HepG2 (cell line): Measurements from ENCODE around the gene FGF2. TPM values are rescaled to one million over a fixed set of nuclear protein-coding genes. Genes with fewer than 3 reads are reported as not detected.

ENCODE experiments used
- ATAC-seq: fragments of 200-7000 bp; cut with Tn5 transposase; 3 replicates; pipeline ENCODE4 v1.9.1; 2020; ENCODE audit warnings: mild to moderate bottlenecking, moderate library complexity
- BruUV-seq: library from RNA; stranded (reverse); fragments of 400-500 nt; replicated peaks from 2 replicates; lab custom pipeline; 2021; lab: Mats Ljungman, UMichigan
- CTCF ChIA-PET: fragments of 300-600 bp; formaldehyde crosslinking; extraction: SDS; loops from one replicate; lab custom pipeline; 2021; ENCODE audit warnings: low total read pairs, inconsistent platforms, low intra/inter-chr PET ratio; lab: Yijun Ruan, JAX
- POLR2A ChIA-PET: fragments of 350-600 bp; sonication (Branson Sonifier 250); formaldehyde crosslinking; loops from one replicate; lab custom pipeline; 2020; ENCODE audit warnings: antibody characterized with exemption, inconsistent platforms; lab: Yijun Ruan, JAX
- DNase-seq: peaks from one replicate; pipeline ENCODE4 v3.0.0-alpha.2; 2015; ENCODE audit warnings: low spot score
- FAIRE-seq: peaks from 3 replicates; lab custom pipeline; 2011; peaks lifted over from hg19 to GRCh38; lab: Jason Lieb, UNC
- H2AFZ ChIP-seq: one replicate; pipeline ENCODE4 v1.6.1; 2011; ENCODE audit warnings: low read length, inconsistent platforms
- H3K27ac ChIP-seq: fragments of 300-600 bp; 3 replicates; pipeline ENCODE4 v1.8.0; 2011; ENCODE audit warnings: mixed run types, mild to moderate bottlenecking, mixed read lengths, low read length, inconsistent platforms; ENCODE audit not compliant: insufficient read depth; ENCODE audit errors: extremely low read length
- H3K27me3 ChIP-seq, 2 experiments: fragments of 200-600 bp in 1 of 2; 2 replicates in 1 of 2; 3 replicates in 1 of 2; pipeline versions ENCODE4 v1.6.0 to v1.8.0; 2011; ENCODE audit warnings: low read length in 2 of 2, mild to moderate bottlenecking in 2 of 2, moderate library complexity in 2 of 2, inconsistent platforms in 1 of 2; ENCODE audit not compliant: insufficient read depth in 2 of 2, control insufficient read depth in 1 of 2
- H3K36me3 ChIP-seq, 2 experiments: fragments of 200-600 bp in 1 of 2; replicated peaks in 1 of 2; 2 replicates in 1 of 2; 3 replicates in 1 of 2; pipeline versions ENCODE4 v1.5.1 to v1.8.0; 2011; ENCODE audit warnings: low read length in 2 of 2, inconsistent platforms in 1 of 2; ENCODE audit not compliant: insufficient read depth in 2 of 2, control insufficient read depth in 1 of 2
- H3K4me1 ChIP-seq: 2 replicates; pipeline ENCODE4 v1.5.1; 2012; ENCODE audit warnings: low read length, inconsistent platforms; ENCODE audit not compliant: insufficient read depth
- H3K4me2 ChIP-seq: 2 replicates; pipeline ENCODE4 v1.6.0; 2011; ENCODE audit warnings: low read depth, low read length, inconsistent platforms
- H3K4me3 ChIP-seq, 3 experiments: fragments of 200-600 bp in 1 of 3; sonication (generic), shearing (Covaris generic) in 1 of 3; replicated peaks in 1 of 3; 2 replicates each; pipeline ENCODE4 v1.5.1; 2011 to 2016; ENCODE audit warnings: low read length in 3 of 3, inconsistent platforms in 2 of 3, low read depth in 2 of 3, mild to moderate bottlenecking in 2 of 3, control low read depth in 1 of 3, mixed read lengths in 1 of 3; ENCODE audit not compliant: insufficient read depth in 1 of 3
- H3K79me2 ChIP-seq: one replicate; pipeline ENCODE4 v1.6.1; 2011; ENCODE audit warnings: low read length, inconsistent platforms; ENCODE audit not compliant: insufficient read depth
- H3K9ac ChIP-seq: 2 replicates; pipeline ENCODE4 v1.6.0; 2011; ENCODE audit warnings: mild to moderate bottlenecking, low read depth, low read length, inconsistent platforms; ENCODE audit not compliant: insufficient read depth
- H3K9me3 ChIP-seq: 2 replicates; pipeline ENCODE4 v1.5.1; 2012; ENCODE audit warnings: mild to moderate bottlenecking, low read length
- H4K20me1 ChIP-seq: 2 replicates; pipeline ENCODE4 v1.6.0; 2011; ENCODE audit warnings: inconsistent platforms, mild to moderate bottlenecking, low read length, moderate library complexity; ENCODE audit not compliant: insufficient read depth
- CHCHD3 ChIP-seq: sonication (generic); formaldehyde crosslinking; IDR thresholded peaks from 2 replicates; pipeline ENCODE4 v1.8.0; 2022; ENCODE audit warnings: mild to moderate bottlenecking, missing genetic modification reagents, moderate library complexity
- FOXA3 ChIP-seq: IDR thresholded peaks from 2 replicates; pipeline ENCODE4 v1.6.1; 2016; ENCODE audit warnings: missing genetic modification reagents, missing compliant biosample characterization
- SIX4 ChIP-seq: sonication (generic); formaldehyde crosslinking; IDR thresholded peaks from 2 replicates; pipeline ENCODE4 v1.4.0; 2020; ENCODE audit warnings: missing genetic modification reagents
- SMARCE1 ChIP-seq: fragments of 450-650 bp; IDR thresholded peaks from 2 replicates; pipeline ENCODE4 v1.6.1; 2017; ENCODE audit warnings: borderline replicate concordance
- SP5 ChIP-seq: IDR thresholded peaks from 2 replicates; pipeline ENCODE4 v1.6.1; 2016; ENCODE audit warnings: low read depth, borderline replicate concordance
- ZFP36L2 ChIP-seq: sonication (generic); formaldehyde crosslinking; IDR thresholded peaks from 2 replicates; pipeline ENCODE4 v1.4.0; 2020; ENCODE audit warnings: missing genetic modification reagents
- WGBS: methylation state at CpG from one replicate; pipeline ENCODE4 v1.1.6; 2017; ENCODE audit warnings: low lambda C conversion rate; 5-methylcytosine and 5-hydroxymethylcytosine counted together
- in situ Hi-C: cut with HindIII; loops from 2 replicates; pipeline ENCODE4 v1.10.0; 2017; ENCODE audit warnings: low pct_unique_long_range_greater_than_20kb; ENCODE audit not compliant: extremely low pct_ligation_motif_present
- intact Hi-C: fragments of 100-400 bp; cut with micrococcal nuclease; formaldehyde crosslinking; loops from one replicate; pipeline ENCODE4 v1.10.0; 2022; ENCODE audit not compliant: unreplicated experiment
- polyA plus RNA-seq, 8 experiments: library from polyadenylated mRNA; depleted of rRNA in 3 of 8; stranded (reverse) in 7 of 8; unstranded in 1 of 8; fragments of >200 nt; fragmentation: Illumina TruSeq in 4 of 8; extraction: Trizol in 4 of 8; gene quantifications; 2 replicates each; pipeline versions ENCODE4 v1.2.1 to v1.2.3, GENCODE V29; 2011 to 2016; ENCODE audit warnings: low read depth in 4 of 8, missing spikeins in 1 of 8, mixed read lengths in 1 of 8; ENCODE audit not compliant: insufficient read depth in 1 of 8
- total RNA-seq, 5 experiments: library from RNA; depleted of rRNA; stranded (reverse); fragments of >200 nt; fragmentation: Illumina TruSeq; extraction: Trizol; gene quantifications; 2 replicates each; pipeline ENCODE4 v1.2.3, GENCODE V29; 2016; ENCODE audit warnings: low read depth in 1 of 5
- TF ChIP-seq, protein P1 (sequence below): sonication (generic); formaldehyde crosslinking; IDR thresholded peaks from 2 replicates; pipeline ENCODE4 v1.4.0; 2020; ENCODE audit warnings: missing genetic modification reagents

Gene FGF2
- total and polyA plus RNA-seq, 2 of the 13 experiments (the other 11 are each of a cell fraction or from before 2014, with no cell fraction given) = 0.01 to 0.02 TPM

DNA sequence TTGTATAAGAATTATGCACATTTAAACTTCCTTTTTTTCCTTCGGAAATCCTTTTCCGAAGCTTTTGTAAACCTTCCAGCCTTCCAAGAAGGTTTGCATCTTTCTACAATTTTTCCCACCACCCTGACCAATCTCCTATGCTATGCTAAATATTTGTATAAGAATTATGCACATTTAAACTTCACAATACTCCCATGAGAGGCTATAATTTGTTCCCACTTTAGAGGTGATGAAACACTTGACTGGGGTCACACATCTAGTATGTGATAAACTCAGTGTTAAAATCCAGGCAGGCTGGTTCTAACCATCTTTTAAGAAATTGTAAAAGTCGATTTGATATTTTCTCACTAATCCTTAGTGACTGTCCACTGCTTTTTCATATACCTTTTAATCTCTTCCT lies 73.7 kb downstream of the FGF2 start:
- intact Hi-C loops = no loop called here
- FAIRE-seq (no peak), DNase-seq (no peak), ATAC-seq (no peak)
- 65% methylated on average over 3 of the region's 3 CpGs for WGBS
- Histone ChIP-seq H3K79me2 (no peaks in the 10 kb centered on the region), H3K27me3 (no peaks in the 10 kb centered on the region), H2AFZ (no peak overlapping the region), H3K4me1 (no peaks in the 10 kb centered on the region), H3K9ac (no peak overlapping the region), H3K36me3 (no peaks in the 10 kb centered on the region), H3K9me3 (no peaks in the 10 kb centered on the region), H3K4me2 (no peak overlapping the region), H3K4me3 (no peak overlapping the region), H3K27ac (no peak overlapping the region), H4K20me1 (no peaks in the 10 kb centered on the region)
- no TSS peak for BruUV-seq
- CTCF ChIA-PET = no interaction called here
- TF ChIP-seq FOXA3 (CRISPR knock-in tag) (no peak), SMARCE1 (no peak), ZFP36L2 (CRISPR knock-in tag) (no peak), SIX4 (CRISPR knock-in tag) (no peak), SP5 (CRISPR knock-in tag) (no peak), CHCHD3 (CRISPR knock-in tag) (no peak)
- TF ChIP-seq, protein P1, sequence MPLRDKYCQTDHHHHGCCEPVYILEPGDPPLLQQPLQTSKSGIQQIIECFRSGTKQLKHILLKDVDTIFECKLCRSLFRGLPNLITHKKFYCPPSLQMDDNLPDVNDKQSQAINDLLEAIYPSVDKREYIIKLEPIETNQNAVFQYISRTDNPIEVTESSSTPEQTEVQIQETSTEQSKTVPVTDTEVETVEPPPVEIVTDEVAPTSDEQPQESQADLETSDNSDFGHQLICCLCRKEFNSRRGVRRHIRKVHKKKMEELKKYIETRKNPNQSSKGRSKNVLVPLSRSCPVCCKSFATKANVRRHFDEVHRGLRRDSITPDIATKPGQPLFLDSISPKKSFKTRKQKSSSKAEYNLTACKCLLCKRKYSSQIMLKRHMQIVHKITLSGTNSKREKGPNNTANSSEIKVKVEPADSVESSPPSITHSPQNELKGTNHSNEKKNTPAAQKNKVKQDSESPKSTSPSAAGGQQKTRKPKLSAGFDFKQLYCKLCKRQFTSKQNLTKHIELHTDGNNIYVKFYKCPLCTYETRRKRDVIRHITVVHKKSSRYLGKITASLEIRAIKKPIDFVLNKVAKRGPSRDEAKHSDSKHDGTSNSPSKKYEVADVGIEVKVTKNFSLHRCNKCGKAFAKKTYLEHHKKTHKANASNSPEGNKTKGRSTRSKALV (CRISPR knock-in tag) = no peak
- POLR2A ChIA-PET = no interaction called here
- in situ Hi-C loops = no loop called here
